ENCODE results near the gene VASH1.
"Not testable (repeated sequence)": the region's sequence is repeated elsewhere in the genome, so short reads cannot be mapped to it uniquely, and the experiment has no call there.

VASH1 gene

GRCh38 chr14:76761136-76761959, at the start of gene VASH1:
VASH1 (plus strand) TSS chr14:76761468; CDS start chr14:76762822, 1,354 bp downstream.
- DNase-seq, result peak; percentile 51

- DNase-seq, result no peak
Measured at GRCh38 chr14:76713121-76713520, 48.1 kb upstream of the VASH1 start.

- no peak for DNase-seq
Measured at GRCh38 chr14:76714470-76714869, 46.8 kb upstream of the VASH1 start.

- DNase-seq, result no peak
Measured at GRCh38 chr14:76715101-76715500, 46.2 kb upstream of the VASH1 start.

DNA sequence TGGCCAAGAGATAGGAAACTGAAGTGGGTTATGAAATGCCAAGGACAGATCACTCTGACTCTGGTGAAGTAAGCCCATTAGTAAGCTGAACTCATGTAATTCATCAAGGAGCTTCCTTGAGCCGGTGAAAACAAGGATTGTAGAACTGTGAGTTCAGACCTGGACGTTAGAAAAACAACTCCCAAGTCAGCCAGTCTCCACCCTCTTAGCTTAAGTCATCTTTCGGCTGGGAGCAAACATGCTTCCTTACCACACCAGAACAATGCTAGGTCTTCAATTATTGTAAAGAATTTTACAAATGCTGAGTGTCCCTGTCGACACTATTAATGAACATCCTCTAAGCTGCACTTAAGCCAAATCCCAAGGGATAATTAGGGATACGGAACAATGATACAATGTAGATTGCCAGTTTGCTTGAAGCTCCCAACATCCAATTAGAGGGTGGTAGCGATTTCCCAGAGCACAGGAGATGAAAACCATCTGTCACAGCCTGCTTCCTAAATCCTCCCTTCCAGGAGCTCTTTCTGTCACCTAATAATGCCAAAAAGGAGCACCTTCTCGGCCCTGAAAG, 45.7 kb upstream of the VASH1 start:
- DNase-seq, result no peak

GRCh38 chr14:76716285-76716684, 45.0 kb upstream of the VASH1 start:
- no peak for DNase-seq

DNA sequence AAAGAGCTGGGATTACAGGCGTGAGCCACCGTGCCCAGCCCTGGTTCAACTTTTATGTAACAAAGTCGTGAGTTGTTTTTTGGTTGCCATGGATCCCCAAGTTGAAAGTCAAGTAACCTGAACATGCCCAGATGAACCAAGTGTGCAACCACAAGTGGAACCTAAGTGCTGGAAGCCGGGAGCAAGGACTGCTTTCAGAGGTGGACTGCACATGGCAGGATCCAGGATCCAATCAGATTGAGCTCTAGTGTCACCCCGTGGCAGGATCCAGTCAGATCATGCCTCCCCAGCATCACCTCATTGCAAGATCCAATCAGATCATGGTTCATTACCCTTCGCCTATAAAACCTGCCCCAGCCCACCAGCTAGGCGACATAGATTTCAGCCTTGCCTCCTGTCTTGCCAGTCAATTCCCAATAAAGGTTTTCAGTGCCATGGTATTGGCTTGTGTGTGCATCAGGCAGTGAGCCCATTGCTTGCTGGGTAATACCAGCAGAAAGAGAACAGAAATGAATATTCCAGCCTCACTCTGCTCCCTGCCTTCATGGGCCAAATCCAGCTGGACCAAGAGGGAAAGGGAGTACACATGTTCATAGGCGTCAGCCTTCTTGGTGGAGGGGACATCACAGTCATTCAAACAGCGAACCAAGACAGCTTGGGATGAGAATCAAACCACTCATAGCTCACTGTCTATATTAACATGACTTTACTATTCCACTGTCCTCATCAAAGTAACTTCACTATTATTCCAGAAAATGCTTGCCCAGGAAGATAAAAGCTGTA, 43.6 kb upstream of the VASH1 start:
- no peak for DNase-seq

- no peak for DNase-seq
Measured at GRCh38 chr14:76718306-76719040, 42.8 kb upstream of the VASH1 start.

GRCh38 chr14:76719666-76720065, 41.6 kb upstream of the VASH1 start:
- DNase-seq, result no peak

- no peak for DNase-seq
Measured at GRCh38 chr14:76720382-76720813, 40.9 kb upstream of the VASH1 start.

DNA sequence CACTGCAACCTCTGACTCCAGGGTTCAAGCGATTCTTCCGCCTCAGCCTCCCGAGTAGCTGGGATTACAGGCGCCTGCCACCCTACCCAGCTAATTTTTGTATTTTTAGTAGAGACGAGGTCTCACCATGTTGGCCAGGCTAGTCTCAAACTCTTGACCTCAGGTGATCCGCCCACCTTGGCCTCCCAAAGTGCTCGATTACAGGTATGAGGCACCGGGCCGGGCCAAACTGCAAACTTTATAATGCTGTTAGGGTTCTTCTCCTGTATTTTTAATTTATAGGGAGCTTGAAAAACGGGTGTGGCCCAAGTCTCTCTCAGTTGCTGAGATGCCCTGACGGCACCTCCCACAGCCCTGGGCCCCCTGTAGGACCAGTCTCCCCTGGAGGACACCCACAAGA, 39.8 kb upstream of the VASH1 start:
- not testable (repeated sequence) for DNase-seq

DNA sequence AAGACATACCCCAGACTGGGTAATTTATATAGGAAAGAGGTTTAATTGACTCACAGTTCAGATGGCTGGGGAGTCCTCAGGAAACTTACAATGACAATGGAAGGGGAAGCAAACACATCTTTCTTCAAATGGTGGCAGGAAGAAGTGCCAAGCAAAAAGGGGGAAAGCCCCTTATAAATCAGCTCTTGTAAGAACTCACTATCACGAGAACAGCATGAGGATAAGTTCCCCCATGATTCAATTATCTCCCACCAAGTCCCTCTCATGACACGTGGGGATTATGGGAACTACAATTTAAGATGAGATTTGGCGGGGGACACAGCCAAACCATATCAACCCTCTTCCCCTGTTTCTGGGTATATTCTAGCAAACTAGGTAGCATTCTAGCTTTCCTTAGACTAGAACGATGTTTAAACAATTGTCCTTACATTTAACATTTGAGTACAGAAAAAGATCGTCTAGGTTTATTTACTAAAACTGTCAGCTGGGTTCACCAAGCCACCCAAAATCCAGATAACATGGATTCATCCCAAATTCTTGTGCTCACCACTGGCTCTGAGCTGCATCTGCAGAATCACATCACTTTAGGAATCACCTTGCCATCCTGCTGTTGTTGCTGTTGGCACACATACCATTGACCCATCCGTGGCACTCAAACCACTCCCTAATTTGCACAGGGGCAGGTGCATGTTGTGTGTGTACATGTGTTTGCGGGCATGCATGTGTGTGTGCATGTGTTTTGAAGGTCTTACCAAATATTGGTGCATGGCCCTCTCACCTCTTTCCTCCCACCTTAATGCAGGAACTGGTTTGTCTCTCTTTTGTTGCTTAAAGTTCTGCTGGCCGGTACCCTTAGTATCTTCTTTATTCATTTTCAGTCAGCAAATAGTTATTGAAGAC, 36.4 kb upstream of the VASH1 start:
- no peak for DNase-seq

GRCh38 chr14:76726551-76726970, 34.7 kb upstream of the VASH1 start:
- DNase-seq, result no peak

DNA sequence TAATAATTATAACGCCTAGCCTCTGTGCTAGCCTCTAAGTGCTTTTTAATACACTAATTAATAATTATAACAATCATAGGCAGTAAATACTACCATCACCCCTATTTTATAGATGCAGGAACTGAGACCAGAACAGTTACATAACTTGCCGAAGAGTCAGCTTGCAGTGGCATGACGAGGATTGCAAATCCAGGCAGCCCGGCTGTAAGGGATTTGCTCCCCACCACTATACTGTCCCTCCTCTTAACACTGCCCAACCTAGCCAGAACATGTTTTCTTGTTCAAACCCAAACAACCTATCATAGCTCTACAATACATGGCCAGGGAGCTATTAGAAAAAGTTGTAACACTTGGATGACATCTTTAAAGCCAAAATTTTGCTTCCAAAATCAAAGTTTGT, 33.9 kb upstream of the VASH1 start:
- DNase-seq, result no peak

DNA sequence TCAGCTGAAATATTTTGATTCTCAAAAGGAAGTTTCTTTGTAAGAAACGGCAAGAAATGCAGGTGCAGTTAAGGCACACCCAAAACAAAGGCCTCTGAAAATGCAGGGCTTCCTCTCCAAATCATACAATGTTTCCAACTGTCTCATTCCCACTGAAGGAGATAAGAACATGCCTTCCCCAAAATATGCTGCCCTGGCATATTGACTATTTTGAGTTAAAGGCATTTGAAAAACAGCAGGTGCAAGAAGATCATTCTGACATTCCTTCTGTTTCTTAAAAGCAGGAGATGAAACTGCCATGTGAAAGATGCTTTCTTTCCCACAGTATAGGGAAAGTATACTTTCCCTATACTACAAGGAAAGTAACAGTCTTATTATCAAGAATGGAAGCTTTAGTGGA, 33.4 kb upstream of the VASH1 start:
- DNase-seq, result no peak

GRCh38 chr14:76729258-76729657, 32.0 kb upstream of the VASH1 start:
- DNase-seq, result no peak

DNA sequence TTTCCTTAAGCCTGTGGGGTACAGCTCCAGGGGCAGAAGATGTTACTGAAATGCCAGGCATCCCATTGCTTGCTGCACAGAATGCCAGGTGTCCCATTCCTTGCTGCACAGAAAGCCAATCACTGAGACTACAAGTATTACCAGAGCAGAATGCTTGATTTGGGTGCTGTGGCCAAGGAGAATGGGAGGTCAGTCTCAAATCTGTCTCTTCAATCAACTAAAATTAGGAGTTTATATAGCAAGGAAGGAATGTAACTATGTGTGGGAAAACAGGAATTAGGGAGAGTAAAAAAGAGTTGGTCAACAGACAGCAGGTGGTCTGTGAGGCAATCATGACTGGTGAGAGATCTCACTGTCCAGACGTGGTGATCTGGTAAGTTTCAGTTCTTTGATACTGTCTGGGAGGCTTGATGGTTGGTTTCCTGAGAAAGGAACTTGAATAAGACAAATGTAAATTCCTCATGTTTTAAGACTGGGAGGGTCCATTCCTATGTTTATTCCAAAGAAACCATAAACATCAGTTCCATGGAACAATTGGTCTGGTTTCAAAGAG, 31.2 kb upstream of the VASH1 start:
- DNase-seq, result no peak

DNA sequence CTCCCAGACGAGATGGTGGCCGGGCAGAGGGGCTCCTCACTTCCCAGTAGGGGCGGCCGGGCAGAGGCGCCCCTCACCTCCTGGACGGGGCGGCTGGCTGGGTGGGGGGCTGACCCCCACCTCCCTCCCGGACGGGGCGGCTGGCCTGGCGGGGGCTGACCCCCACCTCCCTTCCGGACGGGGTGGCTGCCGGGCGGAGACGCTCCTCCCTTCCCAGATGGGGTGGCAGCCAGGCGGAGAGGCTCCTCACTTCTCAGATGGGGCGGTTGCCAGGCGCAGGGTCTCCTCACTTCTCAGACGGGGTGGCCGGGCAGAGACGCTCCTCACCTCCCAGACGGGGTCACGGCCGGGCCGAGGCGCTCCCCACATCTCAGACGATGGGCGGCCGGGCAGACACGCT, 26.8 kb upstream of the VASH1 start:
- DNase-seq, result not testable (repeated sequence)

DNA sequence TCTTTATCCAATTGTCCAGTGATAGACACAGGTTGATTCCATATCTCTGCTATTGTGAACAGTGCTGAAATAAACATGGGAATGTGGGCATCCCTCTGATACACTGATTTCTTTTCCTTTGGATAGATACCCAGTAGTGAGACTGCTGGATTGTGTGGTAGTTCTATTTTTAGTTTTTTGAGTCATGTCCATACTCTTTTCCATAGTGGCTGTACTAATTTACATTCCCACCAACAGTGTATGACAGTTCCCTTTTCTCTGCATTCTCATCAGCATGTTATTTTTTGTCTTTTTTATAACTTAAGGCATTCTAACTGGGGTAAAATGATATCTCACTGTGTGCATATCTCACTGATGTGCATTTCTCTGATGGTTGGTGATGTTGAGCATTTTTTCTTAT, 24.8 kb upstream of the VASH1 start:
- DNase-seq, result no peak

GRCh38 chr14:76741074-76741473, 20.2 kb upstream of the VASH1 start:
- DNase-seq, result no peak

GRCh38 chr14:76742185-76742584, 19.1 kb upstream of the VASH1 start:
- DNase-seq, result no peak

GRCh38 chr14:76742966-76743365, 18.3 kb upstream of the VASH1 start:
- no peak for DNase-seq
